MM.1S (cell line): ENCODE measurements around the gene CLDN7.

Experiments
- EZH2 ChIP-seq: fragments of 300-600 bp; sonication (generic); optimal IDR thresholded peaks from 2 replicates; pipeline ENCODE3; 2017; ENCODE audit warnings: low read depth, mild to moderate bottlenecking, antibody characterized with exemption, low read length, mixed read lengths
- TF ChIP-seq, protein P1 (sequence below): fragments of 300-600 bp; sonication (generic); IDR thresholded peaks from 2 replicates; pipeline ENCODE4 v1.5.1; 2016; ENCODE audit warnings: antibody characterized with exemption, low read length, mixed read lengths

DNA sequence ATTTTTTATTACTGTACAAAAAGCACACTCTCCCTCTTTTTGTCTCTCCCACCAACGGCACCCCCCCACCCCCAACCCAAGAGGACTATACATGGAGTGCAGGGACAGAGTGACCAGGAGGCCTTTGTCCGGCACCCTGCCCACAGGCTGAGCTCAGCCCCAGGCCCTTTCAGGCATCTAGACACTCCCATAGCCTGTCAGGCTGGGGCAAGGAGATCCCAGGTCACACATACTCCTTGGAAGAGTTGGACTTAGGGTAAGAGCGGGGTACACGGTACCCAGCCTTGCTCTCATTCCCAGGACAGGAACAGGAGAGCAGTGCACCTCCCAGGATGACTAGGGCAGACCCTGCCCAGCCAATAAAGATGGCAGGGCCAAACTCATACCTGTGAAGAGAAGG lies 2.1 kb downstream of the CLDN7 start:
- no peak for TF ChIP-seq EZH2
- TF ChIP-seq, protein P1, sequence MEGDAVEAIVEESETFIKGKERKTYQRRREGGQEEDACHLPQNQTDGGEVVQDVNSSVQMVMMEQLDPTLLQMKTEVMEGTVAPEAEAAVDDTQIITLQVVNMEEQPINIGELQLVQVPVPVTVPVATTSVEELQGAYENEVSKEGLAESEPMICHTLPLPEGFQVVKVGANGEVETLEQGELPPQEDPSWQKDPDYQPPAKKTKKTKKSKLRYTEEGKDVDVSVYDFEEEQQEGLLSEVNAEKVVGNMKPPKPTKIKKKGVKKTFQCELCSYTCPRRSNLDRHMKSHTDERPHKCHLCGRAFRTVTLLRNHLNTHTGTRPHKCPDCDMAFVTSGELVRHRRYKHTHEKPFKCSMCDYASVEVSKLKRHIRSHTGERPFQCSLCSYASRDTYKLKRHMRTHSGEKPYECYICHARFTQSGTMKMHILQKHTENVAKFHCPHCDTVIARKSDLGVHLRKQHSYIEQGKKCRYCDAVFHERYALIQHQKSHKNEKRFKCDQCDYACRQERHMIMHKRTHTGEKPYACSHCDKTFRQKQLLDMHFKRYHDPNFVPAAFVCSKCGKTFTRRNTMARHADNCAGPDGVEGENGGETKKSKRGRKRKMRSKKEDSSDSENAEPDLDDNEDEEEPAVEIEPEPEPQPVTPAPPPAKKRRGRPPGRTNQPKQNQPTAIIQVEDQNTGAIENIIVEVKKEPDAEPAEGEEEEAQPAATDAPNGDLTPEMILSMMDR: no peak
